CD8-positive, alpha-beta memory T cell (primary cell): ENCODE data around the gene PLXNB3. TPM values are rescaled to one million over a fixed set of nuclear protein-coding genes. Genes with fewer than 3 reads are reported as not detected.

ENCODE experiments used
- CTCF ChIA-PET: fragments of 350-600 bp; sonication (Branson Sonifier 250); formaldehyde crosslinking; loops from one replicate; lab custom pipeline; 2021; ENCODE audit warnings: antibody characterized with exemption; lab: Charles Lee
- POLR2A ChIA-PET: fragments of 350-600 bp; sonication (Branson Sonifier 250); formaldehyde crosslinking; loops from one replicate; lab custom pipeline; 2021; ENCODE audit warnings: antibody characterized with exemption; lab: Charles Lee
- DNase-seq, 5 donors: peaks; one replicate each; pipeline versions ENCODE4 v3.0.0 to v3.0.0-alpha.2; 2020 to 2022; ENCODE audit warnings: mixed read lengths in 1 of 5
- H3K27ac ChIP-seq: one replicate; pipeline ENCODE4 v1.7.0; 2013; ENCODE audit warnings: low read depth, mild to moderate bottlenecking, low read length, moderate library complexity
- H3K27me3 ChIP-seq: 2 replicates; pipeline ENCODE4 v1.7.0; 2013; ENCODE audit warnings: low read length, mild to moderate bottlenecking; ENCODE audit not compliant: insufficient read depth, poor library complexity, severe bottlenecking
- H3K36me3 ChIP-seq: 2 replicates; pipeline ENCODE4 v1.7.0; 2013; ENCODE audit warnings: mild to moderate bottlenecking, low read length, moderate library complexity; ENCODE audit not compliant: insufficient read depth
- H3K4me1 ChIP-seq: 2 replicates; pipeline ENCODE4 v1.7.0; 2013; ENCODE audit warnings: mild to moderate bottlenecking, low read length, moderate library complexity; ENCODE audit not compliant: insufficient read depth
- H3K4me3 ChIP-seq: 2 replicates; pipeline ENCODE4 v1.7.0; 2013; ENCODE audit warnings: mild to moderate bottlenecking, low read length
- H3K9me3 ChIP-seq: 2 replicates; pipeline ENCODE4 v1.7.0; 2013; ENCODE audit warnings: mild to moderate bottlenecking, low read length
- H3K27ac Mint-ChIP-seq, 8 donors: one replicate each; pipeline ENCODE4 v1.8.0; 2020 to 2021; ENCODE audit warnings: mixed read lengths in 8 of 8, mild to moderate bottlenecking in 6 of 8, inconsistent platforms in 3 of 8, moderate library complexity in 3 of 8
- H3K27me3 Mint-ChIP-seq, 2 donors: one replicate each; pipeline ENCODE4 v1.8.0; 2020 to 2021; ENCODE audit warnings: mixed read lengths in 2 of 2, mild to moderate bottlenecking in 1 of 2, moderate library complexity in 1 of 2
- H3K36me3 Mint-ChIP-seq, 3 donors: one replicate each; pipeline ENCODE4 v1.8.0; 2020 to 2021; ENCODE audit warnings: mixed read lengths in 3 of 3, inconsistent platforms in 1 of 3, mild to moderate bottlenecking in 1 of 3
- H3K4me1 Mint-ChIP-seq, 3 donors: one replicate each; pipeline ENCODE4 v1.8.0; 2020 to 2021; ENCODE audit warnings: mixed read lengths in 3 of 3, inconsistent platforms in 1 of 3, mild to moderate bottlenecking in 1 of 3
- H3K4me3 Mint-ChIP-seq, 7 donors: one replicate each; pipeline ENCODE4 v1.8.0; 2020 to 2021; ENCODE audit warnings: mixed read lengths in 7 of 7, mild to moderate bottlenecking in 6 of 7, moderate library complexity in 4 of 7, inconsistent platforms in 2 of 7
- H3K9me3 Mint-ChIP-seq, 5 donors: one replicate each; pipeline ENCODE4 v1.8.0; 2020 to 2022; ENCODE audit warnings: mixed read lengths in 5 of 5, mild to moderate bottlenecking in 3 of 5, moderate library complexity in 2 of 5, inconsistent platforms in 1 of 5
- polyA plus RNA-seq: library from polyadenylated mRNA; unstranded; fragments of 300-500 nt; fragmentation: Illumina TruSeq; gene quantifications from one replicate; pipeline ENCODE4 v1.2.3, GENCODE V29; 2021
- total RNA-seq, 2 experiments: library from RNA; stranded (reverse); gene quantifications; one replicate each; pipeline ENCODE4 v1.2.3, GENCODE V29; 2021

The PLXNB3 gene
- total and polyA plus RNA-seq, 3 experiments from 2014 or later, result 0.51 to 0.57 TPM; not detected in 1

- Histone ChIP-seq H3K4me1 (no peaks in the 10 kb centered on the region), H3K36me3 (no peaks in the 10 kb centered on the region), H3K27ac (no peak overlapping the region), H3K4me3 (no peak overlapping the region), H3K9me3 (no peaks in the 10 kb centered on the region), H3K27me3 (no peaks in the 10 kb centered on the region)
- Mint-ChIP-seq H3K9me3 (no peaks in the 10 kb centered on the region), H3K36me3 (no peaks in the 10 kb centered on the region), H3K4me3 (no peak overlapping the region), H3K27ac (no peak overlapping the region), H3K4me1 (no peaks in the 10 kb centered on the region), H3K27me3 (peaks cover 0 to 2% of the 10 kb centered on the region in 2 donors)
- ChIA-PET POLR2A (no interaction called here), CTCF (no interaction called here)
- peak in 1 of 5 donors; percentile 20 for DNase-seq
These were observed 10.7 kb downstream of the PLXNB3 start for GRCh38 chrX:153774576-153775292.

- no peaks in the 10 kb centered on the region for H3K36me3 Mint-ChIP-seq
- H3K27me3 Mint-ChIP-seq, result peaks cover 0 to 5% of the 10 kb centered on the region in 2 donors
- peaks cover 0 to 2% (median 0%) of the 10 kb centered on the region in 3 donors for H3K4me1 Mint-ChIP-seq
- no peak overlapping the region for H3K27ac Mint-ChIP-seq
- Histone ChIP-seq H3K4me3 (no peak overlapping the region), H3K27ac (no peak overlapping the region), H3K36me3 (no peaks in the 10 kb centered on the region), H3K27me3 (no peaks in the 10 kb centered on the region), H3K4me1 (no peaks in the 10 kb centered on the region), H3K9me3 (no peaks in the 10 kb centered on the region)
- DNase-seq, result peak in 1 of 5 donors; percentile 28
- CTCF ChIA-PET, result no interaction called here
- POLR2A ChIA-PET, result no interaction called here
- no peak overlapping the region for H3K4me3 Mint-ChIP-seq
- H3K9me3 Mint-ChIP-seq, result no peaks in the 10 kb centered on the region
These were observed 11.5 kb downstream of the PLXNB3 start for GRCh38 chrX:153775293-153776119.

- Histone ChIP-seq H3K4me3 (no peak overlapping the region), H3K27ac (no peak overlapping the region), H3K9me3 (no peaks in the 10 kb centered on the region), H3K4me1 (no peaks in the 10 kb centered on the region), H3K27me3 (no peaks in the 10 kb centered on the region), H3K36me3 (no peaks in the 10 kb centered on the region)
- Mint-ChIP-seq H3K36me3 (no peaks in the 10 kb centered on the region), H3K27ac (no peak overlapping the region), H3K27me3 (peaks cover 0 to 5% of the 10 kb centered on the region in 2 donors), H3K4me1 (peaks cover 0 to 2% (median 0%) of the 10 kb centered on the region in 3 donors), H3K9me3 (no peaks in the 10 kb centered on the region), H3K4me3 (no peak overlapping the region)
- peak in 1 of 5 donors; percentile 27 for DNase-seq
- ChIA-PET CTCF (no interaction called here), POLR2A (no interaction called here)
These were observed 12.1 kb downstream of the PLXNB3 start for GRCh38 chrX:153776120-153776599.

GRCh38 chrX:153776611-153777045, 12.6 kb downstream of the PLXNB3 start:
- Mint-ChIP-seq H3K27me3 (peaks cover 0 to 5% of the 10 kb centered on the region in 2 donors), H3K36me3 (no peaks in the 10 kb centered on the region), H3K27ac (no peak overlapping the region), H3K4me3 (no peak overlapping the region), H3K4me1 (peaks cover 0 to 2% (median 0%) of the 10 kb centered on the region in 3 donors), H3K9me3 (no peaks in the 10 kb centered on the region)
- Histone ChIP-seq H3K9me3 (no peaks in the 10 kb centered on the region), H3K36me3 (no peaks in the 10 kb centered on the region), H3K4me1 (no peaks in the 10 kb centered on the region), H3K27ac (no peak overlapping the region), H3K27me3 (no peaks in the 10 kb centered on the region), H3K4me3 (no peak overlapping the region)
- CTCF ChIA-PET, result no interaction called here
- DNase-seq, result no peak
- POLR2A ChIA-PET, result no interaction called here

GRCh38 chrX:153777261-153778090, 13.4 kb downstream of the PLXNB3 start:
- DNase-seq, result peak in 1 of 5 donors; percentile 16
- H3K9me3 Mint-ChIP-seq, result no peaks in the 10 kb centered on the region
- Histone ChIP-seq H3K36me3 (no peaks in the 10 kb centered on the region), H3K9me3 (no peaks in the 10 kb centered on the region), H3K4me1 (no peaks in the 10 kb centered on the region), H3K4me3 (no peak overlapping the region), H3K27ac (no peak overlapping the region), H3K27me3 (no peaks in the 10 kb centered on the region)
- peaks cover 0 to 5% of the 10 kb centered on the region in 2 donors for H3K27me3 Mint-ChIP-seq
- peaks cover 0 to 2% (median 0%) of the 10 kb centered on the region in 3 donors for H3K4me1 Mint-ChIP-seq
- ChIA-PET CTCF (interaction anchor here (1.3 kb wide), 1 partner anchor 10 kb away, joined by 3 read pairs; no protein-coding TSS in a partner anchor), POLR2A (no interaction called here)
- no peak overlapping the region for H3K27ac Mint-ChIP-seq
- H3K4me3 Mint-ChIP-seq, result no peak overlapping the region
- H3K36me3 Mint-ChIP-seq, result no peaks in the 10 kb centered on the region

- H3K9me3 ChIP-seq, result no peaks in the 10 kb centered on the region
- no peak overlapping the region for H3K27ac ChIP-seq
- Mint-ChIP-seq H3K27ac (peak overlapping the region in 1 of 8 donors; percentile 87), H3K27me3 (peaks cover 0 to 5% of the 10 kb centered on the region in 2 donors), H3K4me1 (peaks cover 0 to 2% (median 0%) of the 10 kb centered on the region in 3 donors), H3K9me3 (no peaks in the 10 kb centered on the region), H3K36me3 (no peaks in the 10 kb centered on the region), H3K4me3 (no peak overlapping the region)
- H3K4me3 ChIP-seq, result no peak overlapping the region
- H3K36me3 ChIP-seq, result no peaks in the 10 kb centered on the region
- no peaks in the 10 kb centered on the region for H3K4me1 ChIP-seq
- ChIA-PET CTCF (interaction anchor here (1.3 kb wide), 1 partner anchor 9 kb away, joined by 3 read pairs; no protein-coding TSS in a partner anchor), POLR2A (no interaction called here)
- H3K27me3 ChIP-seq, result no peaks in the 10 kb centered on the region
- DNase-seq, result peak in 1 of 5 donors; percentile 3
These were observed 14.1 kb downstream of the PLXNB3 start for GRCh38 chrX:153778181-153778580.

- ChIA-PET POLR2A (no interaction called here), CTCF (no interaction called here)
- no peaks in the 10 kb centered on the region for H3K27me3 ChIP-seq
- no peaks in the 10 kb centered on the region for H3K9me3 ChIP-seq
- no peaks in the 10 kb centered on the region for H3K4me1 ChIP-seq
- H3K36me3 Mint-ChIP-seq, result peaks cover 0 to 1% (median 0%) of the 10 kb centered on the region in 3 donors
- DNase-seq, result peak in 1 of 5 donors; percentile 3
- no peaks in the 10 kb centered on the region for H3K36me3 ChIP-seq
- H3K4me3 ChIP-seq, result no peak overlapping the region
- no peak overlapping the region for H3K27ac ChIP-seq
- H3K9me3 Mint-ChIP-seq, result no peaks in the 10 kb centered on the region
- no peak overlapping the region for H3K4me3 Mint-ChIP-seq
- H3K27ac Mint-ChIP-seq, result peak overlapping the region in 1 of 8 donors; percentile 87
- H3K4me1 Mint-ChIP-seq, result peaks cover 0 to 2% (median 0%) of the 10 kb centered on the region in 3 donors
- peaks cover 0 to 5% of the 10 kb centered on the region in 2 donors for H3K27me3 Mint-ChIP-seq
These were observed 14.6 kb downstream of the PLXNB3 start for GRCh38 chrX:153778684-153779101.
